HG02763 (cell line): Measurements from ENCODE around the gene SEMA4D.

Experiments used
- ATAC-seq: cut with Tn5 transposase; IDR thresholded peaks from one replicate; pipeline ENCODE4 v1.9.1; 2021; ENCODE audit warnings: mild to moderate bottlenecking, moderate library complexity; ENCODE audit not compliant: unreplicated experiment

The SEMA4D gene

DNA sequence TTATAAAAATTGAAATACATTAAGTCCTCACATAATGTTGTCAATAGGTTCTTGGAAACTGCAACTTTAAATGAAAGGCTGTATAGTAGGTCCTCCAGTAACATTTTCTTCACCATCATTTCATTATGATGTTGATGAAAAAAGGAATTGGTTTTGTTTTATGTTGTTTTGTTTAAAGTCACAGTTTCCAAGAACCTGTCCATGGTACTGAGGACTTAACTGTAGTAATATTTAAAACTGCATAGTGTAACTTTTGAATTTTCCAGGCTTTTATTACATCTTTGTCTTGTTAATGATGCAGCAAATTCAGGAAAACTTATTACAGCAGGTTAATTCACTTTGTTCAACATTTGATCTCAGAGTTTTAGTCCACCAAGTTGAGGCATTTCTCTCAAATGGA lies 168.0 kb downstream of the SEMA4D start:
- no peak for ATAC-seq

DNA sequence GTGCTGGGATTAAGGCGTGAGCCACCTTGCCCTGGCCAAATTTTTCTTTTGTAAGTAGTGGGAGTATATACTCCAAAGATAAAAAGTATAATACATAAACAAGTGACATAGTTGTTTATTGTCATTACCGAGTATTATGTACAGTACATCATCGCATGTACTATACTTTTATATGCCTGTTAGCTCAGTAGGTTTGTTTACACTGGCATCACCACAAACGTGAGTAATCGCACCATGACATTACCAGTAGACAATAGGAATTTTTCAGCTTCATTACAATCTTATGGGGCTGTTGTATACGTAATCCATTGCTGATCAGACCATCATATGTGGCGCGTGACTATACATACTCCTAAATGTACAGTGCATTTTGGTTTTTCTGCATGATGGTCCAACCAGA lies 169.8 kb downstream of the SEMA4D start:
- no peak for ATAC-seq

- no peak for ATAC-seq
These were observed 172.2 kb downstream of the SEMA4D start for GRCh38 chr9:89325733-89326132.

GRCh38 chr9:89323390-89323789 lies 174.5 kb downstream of the SEMA4D start:
- no peak for ATAC-seq

GRCh38 chr9:89319015-89319905 lies 178.7 kb downstream of the SEMA4D start:
- no peak for ATAC-seq

GRCh38 chr9:89318123-89319014 lies 179.5 kb downstream of the SEMA4D start, which contains the start of gene SECISBP2:
SECISBP2 (plus strand) TSS chr9:89318500; CDS start chr9:89318577, 77 bp downstream.
- peak; percentile 89 for ATAC-seq

DNA sequence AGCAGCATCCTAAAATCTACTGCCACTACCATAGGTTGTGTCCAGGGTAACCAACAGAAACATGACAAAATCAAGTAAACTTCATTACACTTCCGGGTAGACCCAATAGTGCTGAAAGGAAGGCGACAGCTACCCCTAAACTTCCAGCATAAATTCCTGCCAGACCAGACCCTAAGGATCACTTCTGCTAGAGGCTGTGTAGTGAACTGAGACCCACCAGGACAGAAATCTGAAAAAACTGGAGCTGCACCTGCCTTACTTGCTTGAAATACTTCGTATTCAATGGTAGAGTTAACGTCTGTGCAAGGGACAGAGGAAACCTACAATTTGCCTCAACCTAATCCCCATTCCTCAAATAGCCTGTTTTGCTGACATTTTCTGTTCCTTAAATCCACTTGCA lies 180.6 kb downstream of the SEMA4D start:
- ATAC-seq: no peak

DNA sequence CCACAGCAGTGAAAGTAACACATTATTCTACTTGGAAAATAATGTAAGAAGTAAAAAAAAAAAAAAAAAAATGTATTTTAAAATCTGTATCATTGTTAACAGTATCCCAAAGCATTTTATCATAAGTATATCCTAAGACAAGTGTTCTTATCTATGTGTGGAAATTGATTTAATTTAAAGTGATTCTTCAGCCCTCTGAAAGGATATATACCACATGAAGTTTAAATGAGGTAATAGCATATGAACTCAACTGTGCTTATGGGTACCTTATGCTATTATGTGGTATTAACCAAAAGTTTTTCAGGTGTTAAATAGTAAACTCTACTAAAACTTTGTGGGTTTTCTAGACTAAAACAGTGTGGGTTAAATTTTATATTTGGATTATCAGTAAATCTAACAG lies 182.4 kb downstream of the SEMA4D start:
- ATAC-seq: no peak

- ATAC-seq: no peak
These were observed 183.0 kb downstream of the SEMA4D start for GRCh38 chr9:89314955-89315354.

GRCh38 chr9:89313842-89314241 lies 184.1 kb downstream of the SEMA4D start:
- no peak for ATAC-seq

GRCh38 chr9:89312222-89312571 lies 185.7 kb downstream of the SEMA4D start:
- no peak for ATAC-seq

- peak; percentile 0 for ATAC-seq
These were observed 186.3 kb downstream of the SEMA4D start for GRCh38 chr9:89311346-89312221.
